Activated naive CD4-positive, alpha-beta T cell treated with anti-CD3 and anti-CD28 coated beads, Interleukin-2, amount 50 U/mL, for 72 hours (primary cell): ENCODE data around the gene FARP1. TPM values are rescaled to one million over a fixed set of nuclear protein-coding genes. Genes with fewer than 3 reads are reported as not detected.

Source experiments
- ATAC-seq, 2 donors: fragments of 150-1000 bp; cut with Tn5 transposase; 2 replicates each; pipeline ENCODE4 v1.10.0; 2021; ENCODE audit warnings: mild to moderate bottlenecking in 2 of 2, moderate library complexity in 2 of 2
- DNase-seq, 2 donors: peaks; one replicate each; pipeline ENCODE4 v3.0.0; 2021 to 2022; ENCODE audit warnings: low spot score in 2 of 2
- H3K27ac Mint-ChIP-seq, 2 donors: one replicate each; pipeline ENCODE4 v1.8.0; 2022; ENCODE audit warnings: mild to moderate bottlenecking in 2 of 2, mixed read lengths in 2 of 2
- H3K36me3 Mint-ChIP-seq, 2 donors: one replicate each; pipeline ENCODE4 v1.8.0; 2022; ENCODE audit warnings: mixed read lengths in 2 of 2
- H3K9me3 Mint-ChIP-seq, 2 donors: one replicate each; pipeline ENCODE4 v1.8.0; 2022; ENCODE audit warnings: mixed read lengths in 2 of 2
- total RNA-seq, 2 donors: library from RNA; stranded (reverse); gene quantifications; one replicate each; pipeline ENCODE4 v1.2.3, GENCODE V29; 2022

FARP1 gene
- total RNA-seq, 2 donors from 2014 or later = 0.58 to 0.61 TPM

DNA sequence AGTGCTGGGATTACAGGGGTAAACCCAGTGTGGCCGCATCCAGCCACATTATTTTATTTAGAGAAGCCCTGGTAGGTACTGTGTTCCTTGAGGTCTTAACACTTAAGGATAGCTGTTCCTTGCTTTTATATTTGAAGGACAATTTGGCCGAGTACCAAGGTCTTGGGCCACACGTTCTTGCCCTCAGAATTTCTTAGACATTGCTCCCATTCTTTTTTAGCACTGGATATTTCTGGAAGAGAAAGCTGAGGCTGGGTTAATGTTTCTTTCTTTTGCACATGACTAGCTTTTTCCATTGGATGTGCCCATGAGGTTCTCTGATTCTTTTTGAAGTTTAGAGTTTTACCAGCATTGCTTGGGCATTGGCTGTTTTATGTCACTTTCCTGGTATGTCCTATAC is 39.7 kb downstream of the FARP1 start:
- DNase-seq = no peak
- Mint-ChIP-seq H3K27ac (no peak overlapping the region), H3K36me3 (no peaks in the 10 kb centered on the region), H3K9me3 (peaks cover 0 to 3% of the 10 kb centered on the region in 2 donors)
- no peak for ATAC-seq

DNA sequence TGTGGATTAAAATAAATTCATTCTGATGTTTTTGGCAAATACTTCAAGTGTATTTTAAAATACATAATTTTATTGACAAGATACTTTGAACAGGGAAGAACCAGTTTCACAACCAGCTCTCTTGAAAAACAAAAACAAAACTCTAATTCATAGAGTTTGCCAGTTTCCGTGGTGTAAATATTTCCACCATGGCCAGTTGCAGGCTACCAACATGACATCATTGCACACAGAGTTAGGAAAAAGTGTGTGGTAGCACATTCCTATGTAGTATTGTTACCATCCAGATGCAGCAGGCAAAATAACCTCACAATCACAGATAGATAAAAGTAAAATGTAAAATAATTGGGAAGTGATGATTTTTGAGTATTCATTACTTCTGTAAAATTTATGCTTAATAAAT is 41.9 kb downstream of the FARP1 start:
- Mint-ChIP-seq H3K9me3 (no peaks in the 10 kb centered on the region), H3K36me3 (no peaks in the 10 kb centered on the region), H3K27ac (no peak overlapping the region)
- no peak for ATAC-seq
- no peak for DNase-seq

DNA sequence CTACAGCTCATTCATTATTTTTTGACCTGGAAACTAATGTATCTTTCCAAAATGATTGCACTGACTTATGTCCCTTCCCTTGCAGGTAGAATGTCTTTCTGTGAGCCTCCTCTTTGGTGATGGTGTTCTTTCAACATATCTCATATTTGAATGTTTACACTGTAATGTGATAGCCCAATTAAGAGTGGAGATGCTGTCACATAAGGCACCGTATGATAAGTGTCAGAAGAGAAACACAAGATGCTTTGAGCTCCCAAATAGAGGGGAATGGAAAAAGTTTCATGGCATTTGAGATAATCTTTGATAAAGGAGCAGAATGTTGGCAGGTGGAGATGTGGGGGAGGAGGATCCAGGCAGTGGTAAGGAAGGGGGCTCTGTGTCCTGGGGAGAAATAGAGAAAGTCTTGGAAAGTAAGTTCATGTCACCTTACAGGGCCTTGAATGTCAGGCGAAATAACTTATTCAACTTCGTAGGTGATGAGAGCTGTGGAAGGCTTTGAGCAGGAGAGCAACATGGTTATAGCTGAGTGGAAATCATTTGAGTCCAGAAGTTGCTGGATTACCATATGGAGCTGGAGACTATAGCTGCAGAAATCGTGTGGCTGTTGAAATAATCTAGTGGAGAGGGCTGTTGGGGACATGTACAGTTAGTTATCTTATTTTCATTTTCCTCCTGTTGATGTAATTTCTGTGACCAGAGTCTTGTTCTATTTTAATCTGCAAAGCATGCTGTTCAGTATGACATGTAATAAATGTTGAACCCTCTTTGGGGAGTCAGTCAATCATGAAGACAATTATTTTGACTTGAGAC is 44.5 kb downstream of the FARP1 start:
- Mint-ChIP-seq H3K27ac (peak overlapping the region in 1 of 2 donors; percentile 29), H3K36me3 (no peaks in the 10 kb centered on the region), H3K9me3 (no peaks in the 10 kb centered on the region)
- DNase-seq (no peak), ATAC-seq (no peak)

DNA sequence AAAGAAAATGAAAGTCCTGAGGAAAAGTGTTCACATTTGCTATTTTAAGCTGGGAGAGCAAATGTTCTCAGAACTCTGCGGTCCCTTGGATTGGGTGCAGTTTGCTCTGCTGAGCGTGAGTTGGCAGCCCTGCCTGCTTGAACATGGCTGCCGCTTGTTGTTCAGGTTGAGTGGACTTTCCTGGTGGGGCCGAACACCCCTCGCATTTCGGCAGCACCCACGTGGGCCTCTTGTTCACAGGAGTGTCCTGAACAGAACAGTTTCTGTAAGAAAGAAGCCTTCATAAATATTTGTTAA is 45.0 kb downstream of the FARP1 start:
- no peaks in the 10 kb centered on the region for H3K36me3 Mint-ChIP-seq
- no peak for ATAC-seq
- H3K27ac Mint-ChIP-seq = no peak overlapping the region
- no peaks in the 10 kb centered on the region for H3K9me3 Mint-ChIP-seq
- no peak for DNase-seq

DNA sequence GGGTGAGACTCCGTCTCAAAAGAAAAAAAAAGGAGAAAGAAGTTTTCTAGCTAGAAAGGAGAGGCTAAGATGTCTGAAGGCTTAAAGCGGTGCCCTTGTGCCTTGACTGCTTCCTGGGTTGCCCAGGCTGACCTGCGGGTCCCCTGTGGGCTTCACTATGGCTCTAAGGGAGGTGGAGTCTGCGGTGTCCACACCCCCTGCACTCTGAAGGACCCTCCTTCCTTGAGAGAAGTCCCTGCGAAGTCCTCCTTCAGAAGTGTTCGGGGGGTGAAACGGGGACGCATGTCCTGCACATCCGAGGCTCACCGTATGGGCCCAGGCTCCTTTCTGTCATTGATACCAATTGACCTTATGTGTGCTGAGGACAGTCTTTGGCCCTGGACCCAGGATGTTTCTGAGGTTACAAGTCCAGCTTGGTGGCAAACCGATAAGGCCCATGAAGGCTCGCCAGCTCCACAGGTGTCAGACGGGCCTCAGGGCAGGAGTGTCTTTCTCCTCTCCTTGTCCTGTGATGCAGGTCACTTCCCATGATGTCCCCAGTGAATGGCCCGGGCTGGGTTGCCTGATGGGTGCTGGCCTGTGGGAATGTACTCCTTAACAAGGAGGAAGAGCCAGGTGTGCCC is 45.8 kb downstream of the FARP1 start:
- Mint-ChIP-seq H3K9me3 (no peaks in the 10 kb centered on the region), H3K36me3 (no peaks in the 10 kb centered on the region), H3K27ac (no peak overlapping the region)
- DNase-seq = no peak
- no peak for ATAC-seq

DNA sequence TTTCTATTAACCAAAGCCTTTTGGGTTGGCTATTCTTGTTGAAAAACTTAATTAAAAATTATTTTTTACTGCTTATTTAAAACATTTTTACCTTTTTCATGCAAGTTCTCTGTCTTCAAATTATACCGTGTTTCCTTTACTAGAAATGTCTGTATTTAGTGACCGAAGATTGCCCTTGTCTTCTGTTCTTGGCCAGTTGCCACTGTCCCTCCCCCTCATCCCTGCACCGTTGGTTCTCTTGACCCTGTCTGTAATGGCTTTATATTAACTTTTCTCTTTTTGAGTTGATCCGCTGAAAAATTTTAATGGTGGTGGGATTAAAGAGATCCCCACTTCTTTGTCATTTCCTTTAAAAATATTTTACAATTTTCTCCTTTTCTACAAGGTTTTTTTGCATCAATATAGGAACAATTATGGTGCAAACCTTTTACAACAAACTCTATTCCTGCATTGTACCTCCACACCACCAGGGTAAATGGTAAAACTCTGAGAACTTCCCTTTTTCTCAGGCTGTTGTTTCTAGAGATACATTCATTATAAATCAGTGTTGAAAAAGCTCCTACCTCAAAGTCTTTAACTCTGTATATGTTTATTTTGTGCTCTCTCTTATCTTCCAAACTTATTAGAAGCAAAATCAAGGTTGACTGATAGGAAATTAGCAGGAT is 47.1 kb downstream of the FARP1 start:
- DNase-seq = no peak
- no peak for ATAC-seq
- Mint-ChIP-seq H3K9me3 (no peaks in the 10 kb centered on the region), H3K36me3 (no peaks in the 10 kb centered on the region), H3K27ac (no peak overlapping the region)

DNA sequence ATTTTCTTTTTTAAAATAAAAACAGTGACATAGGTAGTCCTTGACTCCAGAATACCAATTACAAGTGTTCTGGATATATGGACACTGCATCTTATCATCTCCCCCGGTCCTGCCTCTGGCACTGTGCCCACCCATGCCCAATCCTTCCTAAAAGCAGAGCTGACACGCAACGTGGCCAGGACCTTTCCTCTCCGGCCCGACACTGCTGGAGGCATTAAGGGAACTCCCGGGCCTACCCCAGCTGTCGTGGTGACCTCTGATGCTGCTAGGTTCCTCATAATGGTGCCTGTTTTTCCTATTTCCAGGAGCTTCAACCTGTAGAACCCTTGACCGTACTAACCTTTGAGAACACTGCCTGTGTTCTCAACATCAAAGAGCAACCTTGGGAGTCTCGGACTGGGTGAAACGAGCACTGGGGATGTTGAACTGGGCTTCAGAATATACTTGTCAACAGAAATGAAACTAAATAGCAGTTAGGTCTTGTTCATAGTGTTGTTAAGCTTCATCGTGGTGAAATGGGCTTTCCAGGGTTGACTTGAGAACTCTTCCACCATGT is 48.1 kb downstream of the FARP1 start:
- ATAC-seq = no peak
- no peak for DNase-seq
- Mint-ChIP-seq H3K27ac (no peak overlapping the region), H3K9me3 (no peaks in the 10 kb centered on the region), H3K36me3 (no peaks in the 10 kb centered on the region)

DNA sequence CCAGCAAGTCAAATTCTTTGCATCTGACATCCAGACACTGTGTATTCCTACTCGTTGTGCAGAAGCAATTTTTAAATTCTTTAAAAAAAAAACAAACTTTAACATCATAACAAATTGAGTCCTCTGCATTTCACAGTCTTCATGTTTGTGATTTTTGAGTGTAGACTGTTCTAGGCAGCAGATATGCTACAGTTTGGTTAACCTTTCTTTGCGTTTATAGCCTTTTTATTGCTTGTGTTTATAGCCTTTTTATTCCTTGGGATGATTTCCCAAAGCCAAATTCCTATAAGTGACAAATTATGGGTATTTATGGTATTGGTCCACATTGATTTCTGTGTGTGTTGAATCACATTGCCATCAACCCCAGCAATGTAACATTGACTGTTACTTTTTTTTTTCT is 49.1 kb downstream of the FARP1 start:
- no peak for DNase-seq
- H3K9me3 Mint-ChIP-seq = no peaks in the 10 kb centered on the region
- H3K27ac Mint-ChIP-seq = no peak overlapping the region
- no peaks in the 10 kb centered on the region for H3K36me3 Mint-ChIP-seq
- ATAC-seq = no peak

DNA sequence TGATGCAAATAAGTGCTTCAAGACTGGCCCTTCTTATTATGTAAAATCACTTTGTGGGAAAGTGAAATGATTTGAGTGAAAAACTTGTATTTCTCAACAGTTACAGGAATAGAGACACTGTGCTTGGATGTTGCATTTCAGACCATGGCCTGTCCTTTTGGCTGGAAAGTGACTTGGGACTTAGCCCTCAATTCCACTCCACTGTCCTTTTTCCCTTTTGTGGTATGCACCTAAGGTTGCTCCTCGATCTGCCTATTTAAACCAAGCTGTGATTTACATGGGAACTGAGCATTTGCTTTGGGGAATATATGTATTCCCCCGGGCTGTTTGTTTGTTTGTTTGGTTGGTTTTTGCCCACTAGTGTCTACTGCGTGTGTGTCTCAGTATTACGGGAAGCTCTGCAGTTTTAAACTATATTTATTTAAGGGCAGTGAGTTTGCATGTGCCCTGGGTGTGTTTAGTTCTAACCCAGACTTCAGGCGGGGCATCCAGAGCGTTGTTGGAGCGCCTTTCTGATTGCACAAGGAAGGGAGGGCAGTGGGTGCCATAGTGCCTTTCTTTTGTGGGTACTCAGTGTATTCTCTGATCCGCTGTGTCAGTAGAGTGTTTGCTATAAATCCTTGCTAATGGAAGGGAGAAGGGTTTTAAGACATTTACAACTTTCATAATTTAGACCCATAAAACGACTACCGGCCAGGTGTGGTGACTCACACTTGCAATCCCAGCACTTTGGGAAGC is 52.3 kb downstream of the FARP1 start:
- H3K9me3 Mint-ChIP-seq = peaks cover 0 to 4% of the 10 kb centered on the region in 2 donors
- DNase-seq (no peak), ATAC-seq (no peak)
- no peaks in the 10 kb centered on the region for H3K36me3 Mint-ChIP-seq
- no peak overlapping the region for H3K27ac Mint-ChIP-seq

DNA sequence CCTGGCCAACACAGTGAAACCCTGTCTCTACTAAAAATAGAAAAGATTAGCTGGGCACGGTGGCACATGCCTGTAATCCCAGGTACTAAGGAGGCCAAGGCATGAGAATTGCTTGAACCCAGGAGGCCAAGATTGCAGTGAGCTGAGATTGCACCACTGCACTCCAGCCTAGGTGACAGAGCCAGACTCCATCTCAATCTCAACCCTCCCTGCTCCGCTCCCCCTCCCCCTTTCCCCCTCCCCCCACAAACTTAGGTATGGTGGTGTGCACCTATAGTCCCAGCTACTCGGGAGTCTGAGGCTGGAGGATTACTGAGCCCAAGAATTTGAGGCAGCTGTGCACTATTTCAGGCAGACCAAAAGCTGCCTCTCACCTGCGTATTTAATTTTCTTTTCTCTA is 55.8 kb downstream of the FARP1 start:
- ATAC-seq (no peak), DNase-seq (no peak)
- Mint-ChIP-seq H3K9me3 (peaks cover 0 to 4% of the 10 kb centered on the region in 2 donors), H3K27ac (no peak overlapping the region), H3K36me3 (no peaks in the 10 kb centered on the region)

DNA sequence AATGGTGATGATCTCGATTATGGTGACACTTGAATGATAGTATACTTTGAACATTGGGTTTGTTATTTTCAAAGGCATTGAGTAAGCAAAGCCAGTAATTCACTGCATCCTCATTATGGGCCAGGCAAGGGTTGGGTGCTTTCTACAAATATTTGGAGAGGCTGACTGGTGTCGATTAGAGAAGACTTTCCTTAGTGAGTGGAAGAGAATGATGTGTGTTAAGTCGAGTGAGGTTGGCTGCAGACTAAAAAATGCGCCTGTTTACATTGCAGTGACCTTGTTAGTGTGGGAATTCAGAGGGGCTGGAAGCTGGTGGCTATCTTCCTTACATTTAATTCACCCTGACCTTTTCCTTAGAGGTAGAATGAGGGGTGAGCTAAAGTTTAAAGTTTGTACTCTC is 56.6 kb downstream of the FARP1 start:
- Mint-ChIP-seq H3K27ac (peak overlapping the region in 1 of 2 donors; percentile 61), H3K36me3 (no peaks in the 10 kb centered on the region), H3K9me3 (peaks cover 0 to 4% of the 10 kb centered on the region in 2 donors)
- ATAC-seq (no peak), DNase-seq (no peak)

DNA sequence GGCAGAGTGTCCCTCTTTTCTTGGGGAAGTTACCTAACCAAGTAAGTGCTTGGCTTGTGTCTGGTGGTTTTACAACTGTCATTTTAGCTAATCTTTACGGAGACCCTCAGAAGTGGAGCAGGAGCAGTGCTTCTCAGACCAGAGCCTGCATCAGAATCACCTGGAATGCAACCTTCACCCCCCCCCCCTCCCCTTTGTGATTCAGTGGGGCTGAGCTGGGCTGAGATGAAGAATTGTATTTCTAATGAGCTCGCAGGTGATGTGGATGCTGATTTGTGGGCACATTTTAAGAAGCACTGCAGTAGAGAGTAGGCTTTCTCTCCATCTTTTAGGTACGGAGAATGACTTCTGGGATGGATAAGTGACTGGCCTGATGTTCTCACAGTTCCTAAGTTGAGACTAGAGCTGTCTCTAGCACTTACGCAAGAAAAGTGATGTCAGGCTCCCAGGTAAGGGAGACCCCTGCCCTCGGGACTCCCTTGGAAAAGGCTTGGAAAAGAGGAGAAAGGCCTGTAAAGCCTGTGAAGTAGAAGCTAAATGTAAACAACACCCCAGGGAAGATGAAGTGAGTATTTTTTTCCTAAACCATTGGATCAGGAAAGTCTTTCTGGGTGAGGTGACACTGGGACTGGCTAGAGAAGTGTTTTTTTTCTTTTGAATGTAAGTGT is 57.5 kb downstream of the FARP1 start:
- DNase-seq (no peak), ATAC-seq (no peak)
- Mint-ChIP-seq H3K27ac (no peak overlapping the region), H3K36me3 (no peaks in the 10 kb centered on the region), H3K9me3 (peaks cover 0 to 4% of the 10 kb centered on the region in 2 donors)

DNA sequence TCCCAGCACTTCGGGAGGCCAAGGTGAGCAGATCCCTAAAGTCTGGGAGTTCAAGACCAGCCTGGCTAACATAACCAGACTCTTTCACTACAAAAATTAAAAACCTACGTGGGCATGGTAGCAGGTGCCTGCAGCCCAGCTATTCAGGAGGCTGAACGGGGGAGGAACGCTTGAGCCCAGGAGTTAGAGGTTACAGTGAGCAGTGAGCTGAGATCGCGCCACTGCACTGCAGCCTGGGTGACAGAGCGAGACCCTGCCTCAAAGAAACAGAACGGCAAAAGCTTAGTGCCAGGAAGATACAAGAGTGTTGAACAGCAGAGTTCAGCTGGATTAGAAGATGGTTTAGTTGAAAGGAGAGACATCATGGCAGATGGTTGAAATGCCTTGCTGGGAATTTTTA is 58.3 kb downstream of the FARP1 start:
- DNase-seq = no peak
- Mint-ChIP-seq H3K27ac (no peak overlapping the region), H3K9me3 (peaks cover 7 to 10% of the 10 kb centered on the region in 2 donors), H3K36me3 (peaks cover 0 to 4% of the 10 kb centered on the region in 2 donors)
- ATAC-seq = no peak

DNA sequence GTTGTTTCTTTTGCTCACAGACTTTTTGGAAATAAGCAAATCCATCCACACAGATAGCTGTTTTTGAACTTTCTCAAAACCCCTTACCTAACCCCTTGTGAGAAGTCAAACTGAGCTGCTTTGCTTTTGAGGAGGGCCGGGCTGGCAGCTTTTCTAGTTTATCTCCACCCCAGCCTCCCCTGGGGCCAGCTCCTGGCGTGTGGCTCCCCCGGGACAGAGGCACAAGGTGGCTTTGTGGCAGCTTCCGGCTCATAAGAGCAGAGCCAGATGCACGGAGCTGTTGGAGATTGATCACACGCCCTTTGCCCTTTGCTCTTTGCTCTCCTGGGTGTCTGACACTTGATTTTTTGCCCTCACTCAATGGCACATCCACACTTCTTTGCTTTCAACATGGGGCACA is 59.1 kb downstream of the FARP1 start:
- H3K36me3 Mint-ChIP-seq = peaks cover 0 to 12% of the 10 kb centered on the region in 2 donors
- no peak overlapping the region for H3K27ac Mint-ChIP-seq
- peaks cover 15 to 17% of the 10 kb centered on the region in 2 donors for H3K9me3 Mint-ChIP-seq
- ATAC-seq (no peak), DNase-seq (no peak)

DNA sequence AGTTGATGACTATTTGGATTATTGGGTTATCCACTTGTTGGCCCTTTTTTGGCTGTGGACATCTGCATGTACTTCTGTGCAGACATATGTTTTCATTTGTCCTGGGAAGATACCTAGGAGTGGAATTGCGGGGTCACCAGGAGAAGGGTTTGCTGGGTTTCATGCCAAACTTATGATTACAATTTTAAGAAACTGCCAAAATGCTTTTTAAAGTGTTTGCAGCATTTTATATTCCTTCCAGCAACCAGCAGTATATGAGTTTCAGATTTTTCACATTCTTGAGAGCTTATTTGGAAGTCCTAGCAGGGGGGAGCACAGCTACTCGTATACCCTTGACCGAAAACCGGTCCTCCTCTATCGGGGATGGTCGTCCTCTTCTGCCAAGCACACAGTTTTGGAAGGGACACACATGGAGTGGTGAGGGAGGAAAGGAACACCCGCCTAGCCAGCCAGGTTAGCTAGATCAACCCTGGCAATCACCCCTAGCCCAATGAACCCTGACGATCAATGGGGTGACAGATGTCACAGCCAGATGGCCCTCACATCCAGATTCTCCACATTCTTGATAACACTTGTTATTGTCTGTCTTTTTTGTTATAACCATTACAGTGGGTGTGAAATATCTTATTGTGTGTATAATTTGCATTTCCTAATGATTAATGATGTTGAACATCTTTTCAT is 60.9 kb downstream of the FARP1 start:
- peaks cover 0 to 14% of the 10 kb centered on the region in 2 donors for H3K36me3 Mint-ChIP-seq
- no peak overlapping the region for H3K27ac Mint-ChIP-seq
- H3K9me3 Mint-ChIP-seq = peaks cover 21 to 22% of the 10 kb centered on the region in 2 donors
- DNase-seq (no peak), ATAC-seq (no peak)

DNA sequence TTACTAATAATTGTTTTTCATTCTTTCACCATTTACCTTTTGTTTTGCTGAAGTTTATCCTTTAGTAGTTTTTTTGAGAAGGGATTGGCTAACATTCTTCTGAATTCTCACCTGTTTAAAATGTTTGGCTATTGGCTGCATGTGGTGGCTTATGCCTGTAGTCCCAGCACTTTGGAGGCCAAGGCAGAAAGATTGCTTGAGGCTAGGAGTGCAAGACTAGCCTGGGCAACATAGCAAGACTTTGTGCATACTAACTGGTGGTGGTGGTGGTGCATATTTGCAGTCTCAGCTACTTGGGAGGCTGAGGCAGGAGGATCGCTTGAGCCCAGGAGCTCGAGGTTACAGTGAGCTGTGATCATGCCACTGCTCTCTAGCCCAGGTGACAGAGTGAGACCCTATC is 61.7 kb downstream of the FARP1 start:
- ATAC-seq = no peak
- no peak overlapping the region for H3K27ac Mint-ChIP-seq
- peaks cover 0 to 14% of the 10 kb centered on the region in 2 donors for H3K36me3 Mint-ChIP-seq

More for the DNA sequence above, 61.7 kb downstream of the FARP1 start:
- H3K9me3 Mint-ChIP-seq = peaks cover 17 to 22% of the 10 kb centered on the region in 2 donors
- no peak for DNase-seq
